HCT116 (cell line): ENCODE results near the gene FGF19. TPM values are rescaled to one million over a fixed set of nuclear protein-coding genes. Genes with fewer than 3 reads are reported as not detected.

Source experiments
- ATAC-seq: fragments of 200-7000 bp; cut with Tn5 transposase; 2 replicates; pipeline ENCODE4 v1.9.1; 2020; ENCODE audit warnings: mild to moderate bottlenecking, moderate library complexity
- BruUV-seq: library from RNA; stranded (reverse); fragments of 400-500 nt; replicated peaks from 2 replicates; lab custom pipeline; 2021; lab: Mats Ljungman, UMichigan
- CTCF ChIA-PET: fragments of 300-600 bp; sonication (Branson Sonifier 250); formaldehyde crosslinking; loops from one replicate; lab custom pipeline; 2021; ENCODE audit warnings: antibody characterized with exemption; lab: Charles Lee
- POLR2A ChIA-PET: fragments of 300-600, 350-600 bp; sonication (Branson Sonifier 250); formaldehyde crosslinking; loops from one replicate; lab custom pipeline; 2021; ENCODE audit warnings: antibody characterized with exemption; lab: Charles Lee
- RAD21 ChIA-PET, 2 experiments: fragments of 300-600 bp; sonication (Branson Sonifier 250); formaldehyde crosslinking; loops; one replicate each; lab custom pipeline; 2023; ENCODE audit warnings: low total read pairs in 2 of 2; ENCODE audit not compliant: uncharacterized antibody in 2 of 2, unreplicated experiment in 2 of 2, low non-redundant PET in 1 of 2; lab: Charles Lee
- DNase-seq: peaks from one replicate; pipeline ENCODE4 v3.0.0-alpha.2; 2010; ENCODE audit warnings: low read depth, low spot score
- H2AFZ ChIP-seq: fragments of 200-600 bp; shearing (Covaris generic), sonication (generic); 2 replicates; pipeline ENCODE4 v1.6.1; 2017; ENCODE audit warnings: low read depth, mixed run types, mixed read lengths, antibody characterized with exemption, low read length; ENCODE audit not compliant: poor library complexity, severe bottlenecking
- H3K27ac ChIP-seq: 2 replicates; pipeline ENCODE4 v1.5.1; 2012; ENCODE audit warnings: low read depth, low read length
- H3K27me3 ChIP-seq: fragments of 200-600 bp; sonication (generic); 2 replicates; pipeline ENCODE4 v1.6.1; 2016; ENCODE audit warnings: mixed run types, low read length, mixed read lengths; ENCODE audit not compliant: insufficient read depth
- H3K36me3 ChIP-seq, 2 experiments: fragments of 200-500 bp in 1 of 2; fragments of 200-600 bp in 1 of 2; sonication (Bioruptor generic) in 1 of 2; sonication (generic) in 1 of 2; 2 replicates each; pipeline versions ENCODE4 v1.5.1 to v1.6.1; 2014 to 2016; ENCODE audit warnings: low read length in 2 of 2, inconsistent platforms in 1 of 2, mixed read lengths in 1 of 2, mixed run types in 1 of 2; ENCODE audit not compliant: insufficient read depth in 2 of 2, control insufficient read depth in 1 of 2
- H3K4me1 ChIP-seq, 2 experiments: fragments of 200-600 bp in 1 of 2; sonication (generic) in 1 of 2; 2 replicates each; pipeline versions ENCODE4 v1.5.1 to v1.6.1; 2012 to 2017; ENCODE audit warnings: low read length in 2 of 2, inconsistent platforms in 1 of 2, mild to moderate bottlenecking in 1 of 2, mixed read lengths in 1 of 2, mixed run types in 1 of 2, moderate library complexity in 1 of 2; ENCODE audit not compliant: insufficient read depth in 2 of 2, control insufficient read depth in 1 of 2
- H3K4me2 ChIP-seq: fragments of 200-600 bp; sonication (generic); 2 replicates; pipeline ENCODE4 v1.6.1; 2017; ENCODE audit warnings: mixed run types, low read length, mixed read lengths
- H3K4me3 ChIP-seq, 2 experiments: fragments of 200-600 bp in 1 of 2; sonication (generic) in 1 of 2; replicated peaks in 1 of 2; 2 replicates each; pipeline ENCODE4 v1.5.1; 2011 to 2016; ENCODE audit warnings: low read length in 2 of 2, control low read depth in 1 of 2, low read depth in 1 of 2, mild to moderate bottlenecking in 1 of 2, mixed read lengths in 1 of 2, mixed run types in 1 of 2
- H3K79me2 ChIP-seq: fragments of 200-600 bp; sonication (generic); 2 replicates; pipeline ENCODE4 v1.6.1; 2017; ENCODE audit warnings: mild to moderate bottlenecking, mixed run types, low read length, moderate library complexity, mixed read lengths; ENCODE audit not compliant: insufficient read depth
- H3K9ac ChIP-seq: fragments of 200-600 bp; sonication (generic); 2 replicates; pipeline ENCODE4 v1.6.1; 2016; ENCODE audit warnings: low read length, mixed read lengths
- H3K9me2 ChIP-seq: fragments of 200-600 bp; sonication (generic), shearing (Covaris generic); 2 replicates; pipeline ENCODE4 v1.6.1; 2017; ENCODE audit warnings: mixed run types, mild to moderate bottlenecking, moderate library complexity; ENCODE audit not compliant: insufficient read depth
- H3K9me3 ChIP-seq, 2 experiments: fragments of 200-500 bp in 1 of 2; fragments of 200-600 bp in 1 of 2; sonication (Bioruptor generic) in 1 of 2; sonication (generic) in 1 of 2; 2 replicates each; pipeline ENCODE4 v1.6.1; 2014 to 2017; ENCODE audit warnings: low read length in 2 of 2, mixed read lengths in 2 of 2, inconsistent platforms in 1 of 2, low read depth in 1 of 2, mild to moderate bottlenecking in 1 of 2, mixed run types in 1 of 2, moderate library complexity in 1 of 2; ENCODE audit not compliant: control insufficient read depth in 1 of 2, insufficient read depth in 1 of 2
- H4K20me1 ChIP-seq: fragments of 200-600 bp; sonication (generic), shearing (Covaris generic); 2 replicates; pipeline ENCODE4 v1.6.1; 2017; ENCODE audit warnings: mixed run types, mild to moderate bottlenecking, moderate library complexity; ENCODE audit not compliant: insufficient read depth
- CTCF ChIP-seq, 3 experiments: fragments of 200-600 bp in 1 of 3; sonication (generic) in 1 of 3; IDR thresholded peaks in 2 of 3; conservative IDR thresholded peaks in 1 of 3; 2 replicates each; pipeline ENCODE4 v1.5.1; 2012 to 2017; ENCODE audit warnings: low read depth in 2 of 3, low read length in 2 of 3, antibody characterized with exemption in 1 of 3, borderline replicate concordance in 1 of 3, control low read depth in 1 of 3, mild to moderate bottlenecking in 1 of 3, mixed read lengths in 1 of 3, mixed run types in 1 of 3, moderate library complexity in 1 of 3; ENCODE audit not compliant: insufficient read depth in 1 of 3
- ELF1 ChIP-seq: IDR thresholded peaks from 2 replicates; pipeline ENCODE4 v1.6.1; 2012; ENCODE audit warnings: low read depth, borderline replicate concordance
- MAX ChIP-seq: IDR thresholded peaks from 2 replicates; pipeline ENCODE4 v1.6.1; 2012
- RAD21 ChIP-seq: IDR thresholded peaks from 2 replicates; pipeline ENCODE4 v1.6.1; 2012; ENCODE audit warnings: low read depth, mild to moderate bottlenecking
- REST ChIP-seq: IDR thresholded peaks from 2 replicates; pipeline ENCODE4 v1.6.1; 2012; ENCODE audit warnings: low read depth
- intact Hi-C: fragments of 100-400 bp; cut with micrococcal nuclease; formaldehyde crosslinking; loops from 2 replicates; pipeline ENCODE4 v1.10.0; 2022
- total RNA-seq: library from RNA; stranded (reverse); gene quantifications from one replicate; pipeline ENCODE4 v1.2.1, GENCODE V29; 2021; ENCODE audit not compliant: unreplicated experiment

FGF19 gene
- total RNA-seq, 1 experiment from 2014 or later = 37.5 TPM

- RAD21 ChIA-PET = no interaction called here
These were observed 31.0 kb upstream of the FGF19 start for GRCh38 chr11:69734841-69735240.

More at GRCh38 chr11:69734841-69735240, 31.0 kb upstream of the FGF19 start:
- no peak for ATAC-seq
- no peak for DNase-seq
- no peaks in the 10 kb centered on the region for H3K27me3 ChIP-seq
- no peaks in the 10 kb centered on the region for H3K36me3 ChIP-seq
- ChIA-PET POLR2A (no interaction called here), CTCF (no interaction called here)
- no peaks in the 10 kb centered on the region for H3K79me2 ChIP-seq
- intact Hi-C loops = no loop called here
- H3K4me3 ChIP-seq = no peak overlapping the region
- no peak overlapping the region for H3K9ac ChIP-seq
- no peak overlapping the region for H2AFZ ChIP-seq
- no peaks in the 10 kb centered on the region for H4K20me1 ChIP-seq
- peaks cover 0 to 3% of the 10 kb centered on the region in 2 experiments; a peak in 1 of 4 replicates for H3K4me1 ChIP-seq
- H3K9me2 ChIP-seq = no peaks in the 10 kb centered on the region
- no peak overlapping the region for H3K4me2 ChIP-seq
- peaks cover 0 to 4% of the 10 kb centered on the region in 2 experiments; a peak in 1 of 4 replicates for H3K9me3 ChIP-seq
- no TSS peak for BruUV-seq
- no peak overlapping the region for H3K27ac ChIP-seq
- TF ChIP-seq MAX (no peak), ELF1 (no peak), RAD21 (no peak), CTCF (IDR thresholded peaks at IDR 0.05 in 2 of 3, conservative IDR thresholded peaks at IDR 0.05 in 1 of 3; ENCODE audit: borderline replicate concordance in 1 of 3, insufficient read depth in 1 of 3, low read depth in 2 of 3, low read length in 2 of 3) (no peak), REST (no peak)
